Renal cortex interstitium (tissue), 11 donors: ENCODE data around the gene TFRC. TPM values are rescaled to one million over a fixed set of nuclear protein-coding genes. Genes with fewer than 3 reads are reported as not detected.
A peak's percentile ranks its signal among the peaks of the same experiment; 100 is the strongest.
"Not testable (repeated sequence)": the region's sequence is repeated elsewhere in the genome, so short reads cannot be mapped to it uniquely, and the experiment has no call there.

Experiments used
- DNase-seq, 11 donors: peaks; one replicate each; pipeline ENCODE4 v3.0.0-alpha.2; 2013; ENCODE audit warnings: low read depth in 9 of 11, low spot score in 4 of 11; ENCODE audit errors: extremely low read depth in 1 of 11
- polyA plus RNA-seq, 3 donors: library from polyadenylated mRNA; unstranded; fragments of 120-200 nt; gene quantifications; one replicate each; pipeline ENCODE4 v1.2.1, GENCODE V29; 2013; ENCODE audit not compliant: insufficient read length in 3 of 3

Gene TFRC
- polyA plus RNA-seq, 3 donors = 40.2 to 61.9 (median 41.6) TPM

DNA sequence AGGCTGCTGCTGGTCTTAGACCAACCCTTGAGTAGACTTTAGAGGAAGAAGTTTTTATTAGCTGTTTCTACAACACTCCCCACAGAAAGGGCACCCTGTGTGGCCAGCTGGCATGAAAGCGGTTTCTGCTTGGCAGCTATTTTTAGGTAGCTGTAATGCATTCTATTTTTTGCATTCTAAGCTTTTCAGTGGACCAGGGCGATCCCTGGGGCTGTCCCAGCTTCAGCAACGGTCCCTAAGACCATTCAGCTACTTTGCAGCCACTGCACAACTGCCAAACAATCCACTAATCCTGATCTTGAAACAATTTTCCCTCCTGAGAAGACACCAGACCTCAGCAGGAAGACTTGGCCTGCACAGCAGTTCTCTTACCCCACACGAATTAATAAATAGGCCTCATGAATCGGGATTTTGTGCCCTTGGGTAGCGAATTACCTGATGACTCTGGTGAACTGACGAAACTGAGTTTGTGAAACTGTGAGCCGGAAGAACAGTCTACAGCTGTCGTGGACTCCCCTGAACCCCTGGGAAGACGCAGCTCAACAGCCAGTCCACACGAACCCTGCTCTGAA lies 14.6 kb upstream of the TFRC start:
- DNase-seq = no peak

DNA sequence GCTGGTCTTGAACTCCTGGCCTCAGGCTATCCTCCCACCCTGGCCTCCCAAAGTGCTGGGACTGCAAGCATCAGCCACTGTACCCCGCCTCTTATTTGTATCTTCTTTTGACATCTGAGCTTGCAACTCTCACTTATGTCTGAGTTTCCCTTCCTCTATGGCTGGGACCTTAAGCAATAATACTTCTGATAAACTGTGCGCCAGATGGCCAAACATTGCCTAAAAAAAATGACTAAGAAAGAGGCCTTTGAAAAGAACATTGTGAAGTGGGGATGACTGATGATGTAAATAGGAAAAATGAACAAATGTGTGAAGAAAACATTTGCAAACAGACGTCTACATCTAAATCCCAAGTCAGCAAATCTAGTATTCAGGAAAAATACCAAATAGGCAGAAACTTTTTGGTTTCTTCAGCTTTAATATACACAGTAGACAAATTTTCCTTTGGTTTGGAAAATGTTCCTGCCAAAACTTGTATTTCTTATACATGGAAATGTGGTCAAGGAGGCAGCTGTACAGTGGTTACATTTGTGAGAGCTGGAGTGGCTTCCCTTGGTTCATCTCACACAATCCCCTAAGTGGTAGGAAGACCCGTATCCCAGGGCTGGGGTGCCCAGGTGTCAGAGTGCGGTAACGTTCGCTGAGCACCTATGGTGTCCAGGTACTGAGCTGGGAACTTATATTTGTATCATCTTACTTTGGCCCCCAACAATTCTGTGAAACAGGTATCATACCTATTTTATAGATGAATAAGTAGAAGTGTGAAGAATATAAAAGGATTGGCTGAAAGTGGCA lies 11.6 kb upstream of the TFRC start:
- no peak for DNase-seq

GRCh38 chr3:196087906-196088305 lies 6.0 kb upstream of the TFRC start:
- DNase-seq = no peak

GRCh38 chr3:196082619-196082971 lies 705 bp upstream of the TFRC start:
- no peak for DNase-seq

DNA sequence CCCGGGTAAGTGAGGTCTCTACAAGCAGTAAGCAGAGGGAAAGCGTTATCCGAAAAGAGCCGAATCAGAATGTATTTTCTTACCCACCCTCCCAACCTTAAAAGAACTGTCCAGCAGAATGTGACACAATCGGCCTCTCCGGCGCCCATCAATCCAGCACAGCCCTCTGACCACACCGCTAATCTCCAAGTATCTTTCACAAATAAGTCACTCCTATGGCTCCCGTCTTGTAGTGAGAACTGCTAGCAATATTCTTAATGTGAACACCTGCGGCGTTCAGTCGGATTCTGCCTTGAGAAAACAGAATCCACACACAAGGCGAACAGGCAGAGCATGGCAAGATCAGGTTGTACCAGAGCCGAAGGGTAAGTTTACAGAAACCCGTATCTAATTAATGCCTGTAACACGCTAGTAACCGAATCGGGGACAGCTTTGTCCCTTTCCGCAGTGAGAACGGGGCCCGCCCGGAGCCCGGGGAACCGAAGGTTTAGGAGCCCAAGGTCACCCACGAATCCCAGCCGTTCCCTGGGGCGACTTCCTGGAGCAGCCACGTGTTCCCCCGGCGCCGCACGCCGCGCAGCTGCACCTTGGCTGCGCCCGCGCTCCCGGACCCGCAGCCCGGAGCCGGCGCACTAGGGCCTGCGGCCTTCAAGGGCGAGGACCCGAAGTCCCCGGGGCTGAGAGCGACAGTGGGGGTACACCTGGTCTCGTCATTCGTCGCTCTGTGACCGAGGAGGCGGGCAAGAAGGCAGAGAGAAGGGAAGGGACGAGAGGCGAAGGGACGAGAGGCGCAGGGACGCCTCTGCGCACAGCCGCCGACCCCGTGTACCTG lies 672 bp downstream of the TFRC start:
- peak in 7 of 11 donors; percentile 20 to 48 (median 37) for DNase-seq

DNA sequence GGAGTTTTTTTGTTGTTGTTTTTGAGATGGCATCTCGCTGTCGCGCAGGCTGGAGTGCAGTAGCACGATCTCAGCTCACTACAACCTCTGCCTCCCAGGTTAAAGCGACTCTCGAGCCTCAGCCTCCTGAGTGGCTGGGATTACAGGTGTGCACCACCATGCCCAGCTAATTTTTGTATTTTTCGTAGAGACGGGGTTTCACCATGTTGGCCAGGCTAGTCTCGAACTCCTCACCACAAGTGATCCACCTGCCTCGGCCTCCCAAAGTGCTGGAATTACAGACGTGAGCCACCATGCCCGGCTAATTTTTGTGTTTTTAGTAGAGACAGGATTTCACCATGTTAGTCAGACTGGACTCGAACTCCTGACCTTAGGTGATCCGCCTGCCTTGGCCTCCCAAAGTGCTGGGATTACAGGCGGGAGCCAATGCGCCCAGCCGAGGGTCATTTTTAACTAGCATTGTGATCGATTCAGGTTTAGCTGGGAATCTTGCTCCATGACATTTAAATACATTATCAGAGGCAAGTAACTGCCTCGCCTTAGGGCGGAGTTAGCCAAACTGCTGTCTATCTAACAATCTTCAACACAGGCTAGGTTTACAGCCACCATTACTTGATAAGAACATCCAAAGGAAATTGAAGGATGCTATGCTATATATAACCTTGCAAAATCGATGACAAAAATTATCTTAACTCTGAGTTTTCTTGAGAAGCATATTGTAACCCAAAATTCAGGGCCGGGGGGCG lies 1.6 kb downstream of the TFRC start:
- DNase-seq = not testable (repeated sequence)

DNA sequence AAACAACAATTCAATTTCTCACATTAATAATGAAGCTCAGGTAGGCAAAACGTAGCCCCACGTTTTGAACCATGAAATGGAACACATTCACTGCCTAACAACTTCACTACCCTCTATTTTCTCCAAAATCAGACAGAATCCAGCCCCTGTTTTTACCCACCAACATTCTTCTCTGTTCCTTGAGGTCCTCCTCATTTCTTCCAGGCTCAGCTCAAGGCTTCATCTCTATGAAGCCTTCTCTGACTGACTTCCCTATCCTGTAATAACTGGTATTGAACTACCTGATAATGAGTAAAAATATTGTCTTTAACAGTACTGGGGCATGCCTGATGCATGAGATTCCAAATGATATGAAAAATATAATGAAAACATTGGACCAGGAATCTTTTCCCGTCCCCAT lies 2.2 kb downstream of the TFRC start:
- DNase-seq = no peak

DNA sequence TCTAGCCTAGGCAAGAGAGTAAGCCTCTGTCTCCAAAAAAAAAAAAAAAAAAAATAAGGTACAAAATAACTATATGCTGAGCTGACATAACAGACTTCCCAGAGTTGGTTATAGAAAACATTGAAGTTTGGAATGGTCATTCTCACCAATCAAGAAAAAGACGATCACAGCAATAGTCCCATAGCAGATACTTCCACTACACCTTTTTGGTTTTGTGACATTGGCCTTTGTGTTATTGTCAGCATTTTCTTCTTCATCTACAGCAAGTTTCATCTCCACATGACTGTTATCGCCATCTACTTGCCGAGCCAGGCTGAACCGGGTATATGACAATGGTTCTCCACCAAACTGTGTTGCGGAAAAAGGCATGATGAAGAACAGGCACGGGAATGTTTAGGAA lies 6.9 kb downstream of the TFRC start:
- no peak for DNase-seq

- peak in 9 of 11 donors; percentile 46 to 71 (median 52) for DNase-seq
Measured at GRCh38 chr3:196073255-196073753, 8.6 kb downstream of the TFRC start.

GRCh38 chr3:196072313-196072712 lies 9.6 kb downstream of the TFRC start:
- no peak for DNase-seq

GRCh38 chr3:196068812-196069211 lies 13.1 kb downstream of the TFRC start:
- not testable (repeated sequence) for DNase-seq

DNA sequence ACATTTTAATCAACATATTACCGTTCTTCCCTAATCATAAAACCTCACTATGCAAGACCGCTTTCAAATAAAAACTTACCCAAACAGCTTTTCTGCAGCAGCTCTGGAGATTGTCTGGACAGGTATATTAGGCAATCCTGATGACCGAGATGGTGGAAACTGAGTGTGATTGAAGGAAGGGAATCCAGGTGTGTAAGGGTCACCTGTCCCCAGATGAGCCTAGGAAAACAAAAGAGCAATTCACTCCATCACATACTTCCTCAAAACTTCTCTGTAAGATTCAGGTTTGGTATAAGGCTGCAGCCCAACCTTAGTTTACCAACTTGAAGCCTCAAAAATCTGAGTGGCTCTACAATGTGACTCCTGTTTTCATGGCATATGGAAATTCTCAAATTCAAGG lies 14.5 kb downstream of the TFRC start:
- no peak for DNase-seq

DNA sequence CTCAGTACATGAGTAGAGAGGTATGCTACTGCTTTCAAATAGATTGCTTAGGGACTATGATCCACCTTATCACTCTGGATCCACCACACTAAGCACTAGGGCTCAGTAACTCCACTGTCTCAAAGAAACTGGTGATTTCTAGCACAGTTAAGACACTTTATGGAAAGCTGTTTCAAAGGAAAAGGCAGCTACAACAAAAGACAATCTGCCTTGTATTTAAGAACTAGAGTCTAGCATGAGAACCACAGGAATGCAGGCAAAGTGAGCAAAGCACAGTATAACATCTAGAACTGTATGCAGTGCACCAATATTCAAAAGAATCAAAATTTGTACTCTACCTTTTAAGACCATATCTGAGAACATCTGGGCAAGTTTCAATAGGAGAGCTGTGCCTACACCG lies 17.9 kb downstream of the TFRC start:
- no peak for DNase-seq

- no peak for DNase-seq
Measured at GRCh38 chr3:196063456-196063855, 18.4 kb downstream of the TFRC start.

DNA sequence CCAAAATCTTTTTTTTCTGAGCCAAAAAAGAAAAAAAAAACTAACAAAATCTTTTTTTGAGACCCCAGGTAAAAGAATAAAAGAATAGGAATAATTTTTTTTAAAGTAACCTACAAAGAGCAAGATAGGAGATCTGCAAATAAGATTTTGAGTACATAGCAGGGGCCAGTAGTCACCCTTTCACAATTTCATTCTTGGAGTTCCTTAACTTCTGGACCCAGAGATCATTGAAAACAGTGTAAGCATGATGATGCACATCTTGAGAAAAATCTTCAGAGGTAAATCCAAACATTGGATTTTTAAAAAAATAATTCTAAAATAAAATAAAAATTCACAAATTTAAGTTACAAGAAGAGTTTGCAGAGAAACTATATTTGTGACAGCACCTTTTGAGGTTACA lies 18.8 kb downstream of the TFRC start:
- DNase-seq = no peak

- no peak for DNase-seq
Measured at GRCh38 chr3:196060834-196061233, 21.1 kb downstream of the TFRC start.

DNA sequence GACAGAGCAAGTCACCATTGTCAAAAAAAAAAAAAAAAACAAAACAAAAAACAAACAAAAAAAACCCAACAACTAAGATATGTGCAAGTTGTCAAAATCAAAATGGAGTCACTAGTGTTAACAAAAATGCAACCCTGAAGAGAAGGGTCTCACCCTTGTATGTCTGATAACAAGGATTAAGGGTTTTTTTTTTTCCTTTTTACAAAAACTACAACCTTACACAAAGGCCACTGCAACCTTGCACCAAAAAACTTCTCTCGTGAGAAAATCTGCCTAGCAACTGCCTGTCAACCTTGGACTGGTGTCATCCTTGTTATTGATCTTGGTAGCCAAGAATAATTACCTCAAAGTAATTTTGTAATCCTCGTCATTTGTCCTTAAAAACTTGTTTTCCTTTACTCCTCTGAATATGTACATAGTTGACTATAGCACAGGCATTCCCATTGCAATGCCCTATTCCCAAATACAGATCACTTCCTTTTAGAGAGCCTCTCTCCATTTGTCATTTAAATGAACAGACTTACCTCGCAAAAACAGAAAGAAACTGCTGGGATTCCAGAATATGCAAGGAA lies 24.0 kb downstream of the TFRC start:
- no peak for DNase-seq

DNA sequence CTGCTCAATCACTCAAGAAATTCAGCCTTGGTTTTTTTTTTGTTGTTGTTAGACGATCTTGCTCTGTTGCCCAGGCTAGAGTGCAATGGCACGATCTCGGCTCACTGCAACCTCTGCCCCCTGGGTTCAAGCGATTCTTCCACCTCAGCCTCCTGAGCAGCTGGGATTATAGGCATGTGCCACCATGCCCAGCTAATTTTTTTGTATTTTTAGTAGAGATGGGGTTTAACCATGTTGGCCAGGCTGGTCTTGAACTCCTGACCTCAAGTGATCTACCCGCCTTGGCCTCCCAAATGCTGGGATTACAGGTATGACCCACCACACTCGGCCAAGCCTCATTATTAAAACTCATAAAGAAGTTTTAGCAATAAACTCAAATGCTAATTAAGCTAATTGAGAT lies 25.5 kb downstream of the TFRC start:
- DNase-seq = not testable (repeated sequence)

GRCh38 chr3:196055683-196056270 lies 26.1 kb downstream of the TFRC start:
- DNase-seq = no peak
